HL-60 (cell line): Measurements from ENCODE around the gene PHACTR3.

Source experiments
- POLR2AphosphoS5 ChIP-seq: IDR thresholded peaks from 2 replicates; pipeline ENCODE4 v1.6.1; 2012; ENCODE audit warnings: low read depth
- TF ChIP-seq, protein P1 (sequence below): IDR thresholded peaks from one replicate; pipeline ENCODE4 v1.5.1; 2011; ENCODE audit warnings: low read length, control low read depth, inconsistent platforms; ENCODE audit not compliant: insufficient read depth

DNA sequence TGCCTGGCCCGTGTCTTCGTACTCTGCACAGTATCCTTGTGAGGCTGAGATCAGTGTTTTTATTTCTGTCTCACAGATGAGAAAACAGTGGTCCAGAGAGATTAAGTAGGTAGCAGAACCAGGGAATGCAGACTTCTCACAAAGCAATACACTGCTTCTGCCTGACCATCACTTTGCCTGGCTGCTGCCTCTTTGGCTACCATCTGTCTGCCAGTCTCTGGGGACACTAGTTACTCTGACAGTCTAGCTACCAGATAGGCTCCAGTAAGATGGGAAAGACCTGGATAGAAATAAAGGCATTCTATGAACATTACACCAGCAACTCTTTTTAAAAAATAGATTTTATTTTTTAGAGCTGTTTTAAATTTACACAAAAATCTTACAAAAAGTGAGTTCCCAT lies 96.9 kb downstream of the PHACTR3 start:
- TF ChIP-seq, protein P1, sequence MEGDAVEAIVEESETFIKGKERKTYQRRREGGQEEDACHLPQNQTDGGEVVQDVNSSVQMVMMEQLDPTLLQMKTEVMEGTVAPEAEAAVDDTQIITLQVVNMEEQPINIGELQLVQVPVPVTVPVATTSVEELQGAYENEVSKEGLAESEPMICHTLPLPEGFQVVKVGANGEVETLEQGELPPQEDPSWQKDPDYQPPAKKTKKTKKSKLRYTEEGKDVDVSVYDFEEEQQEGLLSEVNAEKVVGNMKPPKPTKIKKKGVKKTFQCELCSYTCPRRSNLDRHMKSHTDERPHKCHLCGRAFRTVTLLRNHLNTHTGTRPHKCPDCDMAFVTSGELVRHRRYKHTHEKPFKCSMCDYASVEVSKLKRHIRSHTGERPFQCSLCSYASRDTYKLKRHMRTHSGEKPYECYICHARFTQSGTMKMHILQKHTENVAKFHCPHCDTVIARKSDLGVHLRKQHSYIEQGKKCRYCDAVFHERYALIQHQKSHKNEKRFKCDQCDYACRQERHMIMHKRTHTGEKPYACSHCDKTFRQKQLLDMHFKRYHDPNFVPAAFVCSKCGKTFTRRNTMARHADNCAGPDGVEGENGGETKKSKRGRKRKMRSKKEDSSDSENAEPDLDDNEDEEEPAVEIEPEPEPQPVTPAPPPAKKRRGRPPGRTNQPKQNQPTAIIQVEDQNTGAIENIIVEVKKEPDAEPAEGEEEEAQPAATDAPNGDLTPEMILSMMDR: no peak
- TF ChIP-seq POLR2AphosphoS5: no peak
